Measurements from ENCODE around the gene IRS1. TPM values are rescaled to one million over a fixed set of nuclear protein-coding genes. Genes with fewer than 3 reads are reported as not detected.

The IRS1 gene
- polyA plus RNA-seq, 1 of the 3 experiments (the other 2 are of a cell fraction): 16.5 TPM

DNA sequence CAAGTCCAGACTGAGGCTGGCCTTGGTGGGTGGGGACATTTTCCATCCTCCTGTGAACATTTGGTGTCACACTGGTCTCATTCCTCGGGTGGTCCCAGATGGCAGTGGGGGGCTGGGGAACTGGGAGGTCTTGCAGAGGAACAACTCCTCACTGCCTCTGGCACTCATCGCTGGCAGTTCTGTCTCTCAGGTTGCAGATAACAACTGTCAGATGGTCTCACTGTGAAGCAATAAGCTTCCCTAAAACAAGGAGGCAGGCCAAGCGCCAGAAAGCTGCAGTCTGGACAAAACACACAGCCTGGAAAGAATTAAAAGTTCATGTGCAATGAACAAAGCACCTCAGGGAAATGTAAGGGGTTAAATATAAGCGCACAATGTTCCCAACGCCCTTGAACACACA, 78.1 kb downstream of the IRS1 start:
- Histone ChIP-seq H3K36me3 (replicated peaks in 1 of 2; ENCODE audit: control insufficient read depth in 1 of 2, insufficient read depth in 2 of 2, low read length in 1 of 2) (no peaks in the 10 kb centered on the region), H3K79me2 (ENCODE audit: insufficient read depth) (no peaks in the 10 kb centered on the region), H3K9ac (no peak overlapping the region), H3K9me3 (no peaks in the 10 kb centered on the region), H3K9me2 (no peaks in the 10 kb centered on the region), H4K20me1 (ENCODE audit: insufficient read depth) (no peaks in the 10 kb centered on the region), H3K4me2 (no peak overlapping the region), H3F3A (replicated peaks; ENCODE audit: insufficient read depth) (no peaks in the 10 kb centered on the region), H3K4me1 (ENCODE audit: control insufficient read depth in 1 of 2, insufficient read depth in 2 of 2, low read depth in 1 of 2, low read length in 1 of 2) (peaks cover 0 to 2% of the 10 kb centered on the region in 2 experiments; a peak in 2 of 4 replicates), H3K27me3 (ENCODE audit: insufficient read depth) (no peaks in the 10 kb centered on the region), H3K27ac (ENCODE audit: low read depth in 2 of 2, low read length in 1 of 2) (no peak overlapping the region), H3K4me3 (ENCODE audit: low read depth in 2 of 2, low read length in 1 of 2) (no peak overlapping the region), H2AFZ (ENCODE audit: low read depth) (no peak overlapping the region)
- ChIA-PET CTCF (no interaction called here), POLR2A (no interaction called here)
- 43% methylated on average over 4 of the region's 5 CpGs for WGBS (ENCODE audit: low lambda C conversion rate)
- peak; percentile 48 for DNase-seq
- TF ChIP-seq NRF1 (IDR thresholded peaks at IDR 0.05; ENCODE audit: low read depth, low read length) (no peak), RXRA (IDR thresholded peaks at IDR 0.05; ENCODE audit: borderline replicate concordance, low read depth) (no peak), FOXJ3 (CRISPR knock-in tag; IDR thresholded peaks at IDR 0.05) (no peak), SIN3A (IDR thresholded peaks at IDR 0.05; ENCODE audit: borderline replicate concordance, low read depth, low read length) (no peak), RFX5 (IDR thresholded peaks at IDR 0.05; ENCODE audit: low read length) (no peak), NFIC (IDR thresholded peaks at IDR 0.05; ENCODE audit: borderline replicate concordance) (no peak), RCOR1 (IDR thresholded peaks at IDR 0.05; ENCODE audit: low read length) (peak; percentile 71), SMC3 (IDR thresholded peaks at IDR 0.05; ENCODE audit: low read depth, low read length) (peak; percentile 17; the same call in 1 of the 2 replicates), FOXM1 (IDR thresholded peaks at IDR 0.05; ENCODE audit: low read depth) (no peak), GABPA (IDR thresholded peaks at IDR 0.05; ENCODE audit: low read depth) (no peak), GATA2 (CRISPR knock-in tag; IDR thresholded peaks at IDR 0.05) (peak; percentile 69), RAD21 (IDR thresholded peaks at IDR 0.05; ENCODE audit: low read length) (peak; percentile 21), EP300 (IDR thresholded peaks at IDR 0.05; ENCODE audit: borderline replicate concordance in 1 of 2, low read depth in 1 of 2, low read length in 1 of 2) (peak in 1 of 2 experiments; percentile 62; a peak in 2 of 4 replicates), ELF1 (IDR thresholded peaks at IDR 0.05) (no peak), FOSL2 (IDR thresholded peaks at IDR 0.05; ENCODE audit: borderline replicate concordance, low read depth) (no peak), TEAD4 (IDR thresholded peaks at IDR 0.05; ENCODE audit: borderline replicate concordance, insufficient read depth) (no peak), CHD2 (IDR thresholded peaks at IDR 0.05; ENCODE audit: low read length, partially characterized antibody) (peak; percentile 12), TCF12 (IDR thresholded peaks at IDR 0.05) (no peak)
- TF ChIP-seq, protein P1, sequence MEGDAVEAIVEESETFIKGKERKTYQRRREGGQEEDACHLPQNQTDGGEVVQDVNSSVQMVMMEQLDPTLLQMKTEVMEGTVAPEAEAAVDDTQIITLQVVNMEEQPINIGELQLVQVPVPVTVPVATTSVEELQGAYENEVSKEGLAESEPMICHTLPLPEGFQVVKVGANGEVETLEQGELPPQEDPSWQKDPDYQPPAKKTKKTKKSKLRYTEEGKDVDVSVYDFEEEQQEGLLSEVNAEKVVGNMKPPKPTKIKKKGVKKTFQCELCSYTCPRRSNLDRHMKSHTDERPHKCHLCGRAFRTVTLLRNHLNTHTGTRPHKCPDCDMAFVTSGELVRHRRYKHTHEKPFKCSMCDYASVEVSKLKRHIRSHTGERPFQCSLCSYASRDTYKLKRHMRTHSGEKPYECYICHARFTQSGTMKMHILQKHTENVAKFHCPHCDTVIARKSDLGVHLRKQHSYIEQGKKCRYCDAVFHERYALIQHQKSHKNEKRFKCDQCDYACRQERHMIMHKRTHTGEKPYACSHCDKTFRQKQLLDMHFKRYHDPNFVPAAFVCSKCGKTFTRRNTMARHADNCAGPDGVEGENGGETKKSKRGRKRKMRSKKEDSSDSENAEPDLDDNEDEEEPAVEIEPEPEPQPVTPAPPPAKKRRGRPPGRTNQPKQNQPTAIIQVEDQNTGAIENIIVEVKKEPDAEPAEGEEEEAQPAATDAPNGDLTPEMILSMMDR (IDR thresholded peaks at IDR 0.05): no peak
- TF ChIP-seq, protein P2, sequence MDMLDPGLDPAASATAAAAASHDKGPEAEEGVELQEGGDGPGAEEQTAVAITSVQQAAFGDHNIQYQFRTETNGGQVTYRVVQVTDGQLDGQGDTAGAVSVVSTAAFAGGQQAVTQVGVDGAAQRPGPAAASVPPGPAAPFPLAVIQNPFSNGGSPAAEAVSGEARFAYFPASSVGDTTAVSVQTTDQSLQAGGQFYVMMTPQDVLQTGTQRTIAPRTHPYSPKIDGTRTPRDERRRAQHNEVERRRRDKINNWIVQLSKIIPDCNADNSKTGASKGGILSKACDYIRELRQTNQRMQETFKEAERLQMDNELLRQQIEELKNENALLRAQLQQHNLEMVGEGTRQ (IDR thresholded peaks at IDR 0.05; ENCODE audit: borderline replicate concordance, low read depth, low read length): no peak
- TF ChIP-seq, protein P3, sequence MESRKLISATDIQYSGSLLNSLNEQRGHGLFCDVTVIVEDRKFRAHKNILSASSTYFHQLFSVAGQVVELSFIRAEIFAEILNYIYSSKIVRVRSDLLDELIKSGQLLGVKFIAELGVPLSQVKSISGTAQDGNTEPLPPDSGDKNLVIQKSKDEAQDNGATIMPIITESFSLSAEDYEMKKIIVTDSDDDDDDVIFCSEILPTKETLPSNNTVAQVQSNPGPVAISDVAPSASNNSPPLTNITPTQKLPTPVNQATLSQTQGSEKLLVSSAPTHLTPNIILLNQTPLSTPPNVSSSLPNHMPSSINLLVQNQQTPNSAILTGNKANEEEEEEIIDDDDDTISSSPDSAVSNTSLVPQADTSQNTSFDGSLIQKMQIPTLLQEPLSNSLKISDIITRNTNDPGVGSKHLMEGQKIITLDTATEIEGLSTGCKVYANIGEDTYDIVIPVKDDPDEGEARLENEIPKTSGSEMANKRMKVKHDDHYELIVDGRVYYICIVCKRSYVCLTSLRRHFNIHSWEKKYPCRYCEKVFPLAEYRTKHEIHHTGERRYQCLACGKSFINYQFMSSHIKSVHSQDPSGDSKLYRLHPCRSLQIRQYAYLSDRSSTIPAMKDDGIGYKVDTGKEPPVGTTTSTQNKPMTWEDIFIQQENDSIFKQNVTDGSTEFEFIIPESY (IDR thresholded peaks at IDR 0.05; ENCODE audit: borderline replicate concordance, low read depth): no peak
- TF ChIP-seq, protein P4, sequence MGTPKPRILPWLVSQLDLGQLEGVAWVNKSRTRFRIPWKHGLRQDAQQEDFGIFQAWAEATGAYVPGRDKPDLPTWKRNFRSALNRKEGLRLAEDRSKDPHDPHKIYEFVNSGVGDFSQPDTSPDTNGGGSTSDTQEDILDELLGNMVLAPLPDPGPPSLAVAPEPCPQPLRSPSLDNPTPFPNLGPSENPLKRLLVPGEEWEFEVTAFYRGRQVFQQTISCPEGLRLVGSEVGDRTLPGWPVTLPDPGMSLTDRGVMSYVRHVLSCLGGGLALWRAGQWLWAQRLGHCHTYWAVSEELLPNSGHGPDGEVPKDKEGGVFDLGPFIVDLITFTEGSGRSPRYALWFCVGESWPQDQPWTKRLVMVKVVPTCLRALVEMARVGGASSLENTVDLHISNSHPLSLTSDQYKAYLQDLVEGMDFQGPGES (IDR thresholded peaks at IDR 0.05; ENCODE audit: low read depth, low read length): no peak
- TF ChIP-seq, protein P5, sequence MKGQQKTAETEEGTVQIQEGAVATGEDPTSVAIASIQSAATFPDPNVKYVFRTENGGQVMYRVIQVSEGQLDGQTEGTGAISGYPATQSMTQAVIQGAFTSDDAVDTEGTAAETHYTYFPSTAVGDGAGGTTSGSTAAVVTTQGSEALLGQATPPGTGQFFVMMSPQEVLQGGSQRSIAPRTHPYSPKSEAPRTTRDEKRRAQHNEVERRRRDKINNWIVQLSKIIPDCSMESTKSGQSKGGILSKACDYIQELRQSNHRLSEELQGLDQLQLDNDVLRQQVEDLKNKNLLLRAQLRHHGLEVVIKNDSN (IDR thresholded peaks at IDR 0.05; ENCODE audit: borderline replicate concordance, low read depth): no peak
- TF ChIP-seq, protein P6, sequence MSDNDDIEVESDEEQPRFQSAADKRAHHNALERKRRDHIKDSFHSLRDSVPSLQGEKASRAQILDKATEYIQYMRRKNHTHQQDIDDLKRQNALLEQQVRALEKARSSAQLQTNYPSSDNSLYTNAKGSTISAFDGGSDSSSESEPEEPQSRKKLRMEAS (IDR thresholded peaks at IDR 0.05; ENCODE audit: low read depth): no peak
- TF ChIP-seq, protein P7, sequence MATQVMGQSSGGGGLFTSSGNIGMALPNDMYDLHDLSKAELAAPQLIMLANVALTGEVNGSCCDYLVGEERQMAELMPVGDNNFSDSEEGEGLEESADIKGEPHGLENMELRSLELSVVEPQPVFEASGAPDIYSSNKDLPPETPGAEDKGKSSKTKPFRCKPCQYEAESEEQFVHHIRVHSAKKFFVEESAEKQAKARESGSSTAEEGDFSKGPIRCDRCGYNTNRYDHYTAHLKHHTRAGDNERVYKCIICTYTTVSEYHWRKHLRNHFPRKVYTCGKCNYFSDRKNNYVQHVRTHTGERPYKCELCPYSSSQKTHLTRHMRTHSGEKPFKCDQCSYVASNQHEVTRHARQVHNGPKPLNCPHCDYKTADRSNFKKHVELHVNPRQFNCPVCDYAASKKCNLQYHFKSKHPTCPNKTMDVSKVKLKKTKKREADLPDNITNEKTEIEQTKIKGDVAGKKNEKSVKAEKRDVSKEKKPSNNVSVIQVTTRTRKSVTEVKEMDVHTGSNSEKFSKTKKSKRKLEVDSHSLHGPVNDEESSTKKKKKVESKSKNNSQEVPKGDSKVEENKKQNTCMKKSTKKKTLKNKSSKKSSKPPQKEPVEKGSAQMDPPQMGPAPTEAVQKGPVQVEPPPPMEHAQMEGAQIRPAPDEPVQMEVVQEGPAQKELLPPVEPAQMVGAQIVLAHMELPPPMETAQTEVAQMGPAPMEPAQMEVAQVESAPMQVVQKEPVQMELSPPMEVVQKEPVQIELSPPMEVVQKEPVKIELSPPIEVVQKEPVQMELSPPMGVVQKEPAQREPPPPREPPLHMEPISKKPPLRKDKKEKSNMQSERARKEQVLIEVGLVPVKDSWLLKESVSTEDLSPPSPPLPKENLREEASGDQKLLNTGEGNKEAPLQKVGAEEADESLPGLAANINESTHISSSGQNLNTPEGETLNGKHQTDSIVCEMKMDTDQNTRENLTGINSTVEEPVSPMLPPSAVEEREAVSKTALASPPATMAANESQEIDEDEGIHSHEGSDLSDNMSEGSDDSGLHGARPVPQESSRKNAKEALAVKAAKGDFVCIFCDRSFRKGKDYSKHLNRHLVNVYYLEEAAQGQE (IDR thresholded peaks at IDR 0.05; ENCODE audit: low read depth, low read length): no peak
